Neural crest cell (in vitro differentiated cells): Measurements from ENCODE around the gene F12. TPM values are rescaled to one million over a fixed set of nuclear protein-coding genes. Genes with fewer than 3 reads are reported as not detected.
"Not testable (repeated sequence)": the region's sequence is repeated elsewhere in the genome, so short reads cannot be mapped to it uniquely, and the experiment has no call there.

Experiments used
- DNase-seq: peaks from one replicate; pipeline ENCODE4 v3.0.0; 2021; ENCODE audit warnings: low read depth, mixed read lengths, low spot score
- H3K27ac Mint-ChIP-seq: one replicate; pipeline ENCODE4 v1.8.0; 2021; ENCODE audit warnings: mild to moderate bottlenecking, mixed read lengths; ENCODE audit not compliant: unreplicated experiment
- H3K27me3 Mint-ChIP-seq: 2 replicates; pipeline ENCODE4 v1.8.0; 2021; ENCODE audit warnings: low read depth, mild to moderate bottlenecking, mixed read lengths
- H3K36me3 Mint-ChIP-seq: 2 replicates; pipeline ENCODE4 v1.8.0; 2021; ENCODE audit warnings: low read depth, mild to moderate bottlenecking, mixed read lengths
- H3K4me1 Mint-ChIP-seq: 2 replicates; pipeline ENCODE4 v1.8.0; 2021; ENCODE audit warnings: mixed read lengths
- H3K4me3 Mint-ChIP-seq: one replicate; pipeline ENCODE4 v1.8.0; 2021; ENCODE audit warnings: mild to moderate bottlenecking, mixed read lengths
- H3K9me3 Mint-ChIP-seq: 2 replicates; pipeline ENCODE4 v1.8.0; 2021; ENCODE audit warnings: mixed read lengths
- total RNA-seq: library from RNA; stranded (reverse); gene quantifications from 2 replicates; pipeline ENCODE4 v1.2.1, GENCODE V29; 2021
- TF ChIP-seq, protein P1 (sequence below): fragments of 200-600 bp; sonication (generic); conservative IDR thresholded peaks from 2 replicates; pipeline ENCODE4 v1.5.0; 2021; ENCODE audit warnings: antibody characterized with exemption, mild to moderate bottlenecking

The F12 gene
- total RNA-seq, 1 donor from 2014 or later = 2.7 TPM

DNA sequence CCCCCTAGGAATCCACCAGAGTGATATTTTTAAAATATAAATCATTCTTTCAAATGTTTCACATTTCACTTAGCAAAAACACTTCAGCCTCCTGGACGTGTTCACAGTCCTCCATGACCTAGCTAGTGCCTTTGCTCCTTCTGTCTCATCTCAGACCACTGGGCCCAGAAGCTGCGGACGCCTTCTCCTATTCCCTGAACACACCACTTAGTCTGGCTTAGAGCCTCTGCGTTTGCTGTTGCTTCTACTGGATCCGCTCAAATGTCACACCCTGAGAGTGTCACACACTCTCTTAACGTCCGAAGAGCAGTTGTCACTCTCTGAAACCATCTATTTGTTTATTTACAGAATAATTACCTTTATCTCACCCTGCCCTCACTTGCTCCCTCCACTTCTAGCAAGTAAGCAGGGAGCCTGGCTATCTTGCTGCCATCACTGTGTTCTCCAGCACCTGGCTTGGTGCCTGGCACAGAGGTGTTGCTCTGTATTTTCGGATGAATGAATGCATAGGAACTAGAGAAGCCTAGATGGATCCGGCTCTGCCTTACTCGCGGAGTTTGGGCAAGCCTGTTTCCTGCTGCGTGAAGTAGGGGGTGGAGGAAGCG lies 15.9 kb upstream of the F12 start:
- H3K4me3 Mint-ChIP-seq = peak overlapping the region; percentile 98
- no peak overlapping the region for H3K27ac Mint-ChIP-seq
- H3K27me3 Mint-ChIP-seq = peaks cover 4% of the 10 kb centered on the region
- H3K36me3 Mint-ChIP-seq = no peaks in the 10 kb centered on the region
- H3K9me3 Mint-ChIP-seq = no peaks in the 10 kb centered on the region
- no peak for DNase-seq
- H3K4me1 Mint-ChIP-seq = peaks cover 31% of the 10 kb centered on the region
- TF ChIP-seq, protein P1, sequence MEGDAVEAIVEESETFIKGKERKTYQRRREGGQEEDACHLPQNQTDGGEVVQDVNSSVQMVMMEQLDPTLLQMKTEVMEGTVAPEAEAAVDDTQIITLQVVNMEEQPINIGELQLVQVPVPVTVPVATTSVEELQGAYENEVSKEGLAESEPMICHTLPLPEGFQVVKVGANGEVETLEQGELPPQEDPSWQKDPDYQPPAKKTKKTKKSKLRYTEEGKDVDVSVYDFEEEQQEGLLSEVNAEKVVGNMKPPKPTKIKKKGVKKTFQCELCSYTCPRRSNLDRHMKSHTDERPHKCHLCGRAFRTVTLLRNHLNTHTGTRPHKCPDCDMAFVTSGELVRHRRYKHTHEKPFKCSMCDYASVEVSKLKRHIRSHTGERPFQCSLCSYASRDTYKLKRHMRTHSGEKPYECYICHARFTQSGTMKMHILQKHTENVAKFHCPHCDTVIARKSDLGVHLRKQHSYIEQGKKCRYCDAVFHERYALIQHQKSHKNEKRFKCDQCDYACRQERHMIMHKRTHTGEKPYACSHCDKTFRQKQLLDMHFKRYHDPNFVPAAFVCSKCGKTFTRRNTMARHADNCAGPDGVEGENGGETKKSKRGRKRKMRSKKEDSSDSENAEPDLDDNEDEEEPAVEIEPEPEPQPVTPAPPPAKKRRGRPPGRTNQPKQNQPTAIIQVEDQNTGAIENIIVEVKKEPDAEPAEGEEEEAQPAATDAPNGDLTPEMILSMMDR = no peak

- Mint-ChIP-seq H3K4me3 (no peak overlapping the region), H3K27me3 (peaks cover 4% of the 10 kb centered on the region), H3K4me1 (peaks cover 22% of the 10 kb centered on the region), H3K9me3 (no peaks in the 10 kb centered on the region), H3K27ac (no peak overlapping the region), H3K36me3 (no peaks in the 10 kb centered on the region)
- no peak for DNase-seq
- TF ChIP-seq, protein P1 = no peak
Observed at GRCh38 chr5:177423671-177424070, 14.3 kb upstream of the F12 start.

DNA sequence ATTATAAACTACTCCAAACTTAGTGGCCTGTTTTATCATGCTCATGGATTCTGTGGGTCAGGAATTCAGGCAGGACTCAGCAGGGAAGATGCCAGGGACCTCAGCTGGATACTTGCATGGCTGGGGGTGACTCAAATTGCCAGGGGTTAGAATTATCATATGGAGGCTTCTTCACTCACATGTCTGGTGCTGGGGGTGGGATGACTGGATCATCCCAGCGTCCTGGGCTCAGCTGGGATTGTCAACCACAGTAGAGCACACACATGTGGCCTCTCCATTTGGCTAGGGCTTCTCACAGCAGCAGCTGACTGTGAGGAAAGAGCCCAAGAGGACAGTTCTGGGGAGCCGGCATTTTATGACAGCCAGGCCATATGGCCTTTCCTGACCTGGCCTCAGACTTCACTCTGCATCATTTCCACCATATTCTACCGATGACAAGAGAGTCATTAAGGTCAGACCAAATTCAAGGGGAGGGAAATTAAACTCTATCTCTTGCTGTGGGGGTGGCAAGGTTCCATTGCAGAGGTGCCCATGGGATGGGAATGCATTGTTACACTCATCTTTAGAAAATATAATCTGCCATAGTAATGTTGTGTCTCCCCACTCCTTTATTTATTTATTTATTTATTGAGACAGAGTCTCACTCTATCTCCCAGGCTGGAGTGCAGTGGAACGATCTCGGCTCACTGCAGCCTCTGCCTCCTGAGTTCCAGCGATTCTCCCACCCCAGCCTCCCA lies 11.9 kb upstream of the F12 start:
- Mint-ChIP-seq H3K4me3 (peak overlapping the region; percentile 29), H3K27me3 (peaks cover 2% of the 10 kb centered on the region), H3K4me1 (peaks cover 12% of the 10 kb centered on the region), H3K36me3 (no peaks in the 10 kb centered on the region), H3K9me3 (no peaks in the 10 kb centered on the region), H3K27ac (peak overlapping the region; percentile 37)
- TF ChIP-seq, protein P1 = no peak
- no peak for DNase-seq

DNA sequence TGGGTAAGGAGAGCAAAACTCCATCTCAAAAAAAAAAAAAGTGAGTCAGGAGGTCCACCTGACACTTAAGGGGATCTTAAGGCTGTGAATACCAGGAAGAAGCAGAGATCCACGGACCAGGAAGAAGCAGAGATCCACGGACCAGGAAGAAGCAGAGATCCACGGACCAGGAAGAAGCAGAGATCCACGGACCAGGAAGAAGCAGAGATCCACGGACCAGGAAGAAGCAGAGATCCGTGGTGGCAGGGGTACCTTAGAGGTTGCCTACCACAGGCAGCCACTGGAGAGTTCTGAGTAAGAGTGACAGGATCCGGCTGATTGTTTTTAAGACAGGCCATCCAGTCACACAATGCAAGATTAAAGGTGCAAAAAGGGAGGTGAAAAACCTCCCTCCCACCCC lies 11.1 kb upstream of the F12 start:
- H3K27me3 Mint-ChIP-seq, H3K4me3 Mint-ChIP-seq, H3K4me1 Mint-ChIP-seq, H3K36me3 Mint-ChIP-seq, DNase-seq, H3K9me3 Mint-ChIP-seq, H3K27ac Mint-ChIP-seq: not testable (repeated sequence)

GRCh38 chr5:177419046-177419445 lies 9.7 kb upstream of the F12 start:
- TF ChIP-seq, protein P1 = no peak
- no peaks in the 10 kb centered on the region for H3K4me1 Mint-ChIP-seq
- no peak overlapping the region for H3K4me3 Mint-ChIP-seq
- no peaks in the 10 kb centered on the region for H3K9me3 Mint-ChIP-seq
- H3K27me3 Mint-ChIP-seq = no peaks in the 10 kb centered on the region
- H3K27ac Mint-ChIP-seq = no peak overlapping the region
- H3K36me3 Mint-ChIP-seq = no peaks in the 10 kb centered on the region
- DNase-seq = no peak

GRCh38 chr5:177417081-177417480 lies 7.7 kb upstream of the F12 start:
- DNase-seq, H3K4me3 Mint-ChIP-seq, H3K9me3 Mint-ChIP-seq, H3K27me3 Mint-ChIP-seq, H3K4me1 Mint-ChIP-seq, H3K36me3 Mint-ChIP-seq, H3K27ac Mint-ChIP-seq: not testable (repeated sequence)
